Gastroesophageal sphincter (tissue), 4 donors: ENCODE results near the gene CDKL1. TPM values are rescaled to one million over a fixed set of nuclear protein-coding genes. Genes with fewer than 3 reads are reported as not detected.

ENCODE experiments used
- ATAC-seq: fragments of 150-250 bp; one replicate; pipeline ENCODE4 v1.9.1; 2016; ENCODE audit warnings: mild to moderate bottlenecking, moderate library complexity
- H3K27ac ChIP-seq, 4 donors: fragments of 200-600 bp; sonication (generic) in 3 of 4; 1 replicate in 3 of 4; 2 replicates in 1 of 4; pipeline ENCODE4 v1.5.1; 2016 to 2019
- H3K27me3 ChIP-seq: fragments of 200-600 bp; sonication (generic); one replicate; pipeline ENCODE4 v1.5.1; 2019
- H3K36me3 ChIP-seq, 2 donors: fragments of 200-600 bp; sonication (generic); one replicate each; pipeline ENCODE4 v1.5.1; 2019; ENCODE audit warnings: control low read depth in 1 of 2
- H3K4me1 ChIP-seq, 3 donors: fragments of 200-600 bp; sonication (generic); 1 replicate in 2 of 3; 2 replicates in 1 of 3; pipeline ENCODE4 v1.5.1; 2016 to 2019; ENCODE audit warnings: control low read depth in 2 of 3
- H3K4me3 ChIP-seq, 2 donors: fragments of 200-600 bp; sonication (generic); one replicate each; pipeline ENCODE4 v1.5.1; 2019; ENCODE audit warnings: mild to moderate bottlenecking in 1 of 2, moderate library complexity in 1 of 2
- H3K9me3 ChIP-seq, 3 donors: fragments of 200-600 bp; sonication (generic); one replicate each; pipeline ENCODE4 v1.5.1; 2017 to 2019; ENCODE audit warnings: control low read depth in 2 of 3
- CTCF ChIP-seq, 4 experiments: fragments of 200-600 bp in 2 of 4; fragments of 450-650 bp in 2 of 4; sonication (generic) in 1 of 4; IDR thresholded peaks; one replicate each; pipeline ENCODE4 v1.5.1; 2017 to 2019; ENCODE audit warnings: antibody characterized with exemption in 4 of 4, mild to moderate bottlenecking in 2 of 4, moderate library complexity in 2 of 4
- EP300 ChIP-seq: sonication (generic); formaldehyde crosslinking; IDR thresholded peaks from one replicate; pipeline ENCODE4 v1.6.1; 2017; ENCODE audit warnings: antibody characterized with exemption, mild to moderate bottlenecking
- POLR2A ChIP-seq, 2 donors: fragments of 450-650 bp; IDR thresholded peaks; one replicate each; pipeline ENCODE4 v1.6.1; 2017; ENCODE audit warnings: antibody characterized with exemption in 2 of 2, mild to moderate bottlenecking in 2 of 2, moderate library complexity in 1 of 2
- POLR2AphosphoS5 ChIP-seq: sonication (generic); formaldehyde crosslinking; IDR thresholded peaks from one replicate; pipeline ENCODE4 v1.6.1; 2017; ENCODE audit warnings: antibody characterized with exemption
- WGBS, 2 donors: methylation state at CpG; one replicate each; pipeline ENCODE4 v1.1.5; 2018; ENCODE audit warnings: low coverage in 1 of 2; 5-methylcytosine and 5-hydroxymethylcytosine counted together
- total RNA-seq, 4 donors: library from RNA; depleted of rRNA; stranded (reverse); fragments of >200 nt; gene quantifications; one replicate each; pipeline ENCODE4 v1.1.0, GENCODE V29; 2016

The CDKL1 gene
- total RNA-seq, 4 donors from 2014 or later = 4.2 to 10.3 (median 6.2) TPM

GRCh38 chr14:50345846-50346422 is 50.7 kb downstream of the CDKL1 start:
- peaks cover 0 to 48% (median 10%) of the 10 kb centered on the region in 3 donors for H3K4me1 ChIP-seq
- TF ChIP-seq CTCF (IDR thresholded peaks at IDR 0.05) = no peak
- TF ChIP-seq EP300 = no peak
- TF ChIP-seq POLR2AphosphoS5 = no peak
- no peak for TF ChIP-seq POLR2A (IDR thresholded peaks at IDR 0.05)
- WGBS, 2 donors = 56 to 76% methylated on average over 3 to 6 of the region's 6 CpGs

DNA sequence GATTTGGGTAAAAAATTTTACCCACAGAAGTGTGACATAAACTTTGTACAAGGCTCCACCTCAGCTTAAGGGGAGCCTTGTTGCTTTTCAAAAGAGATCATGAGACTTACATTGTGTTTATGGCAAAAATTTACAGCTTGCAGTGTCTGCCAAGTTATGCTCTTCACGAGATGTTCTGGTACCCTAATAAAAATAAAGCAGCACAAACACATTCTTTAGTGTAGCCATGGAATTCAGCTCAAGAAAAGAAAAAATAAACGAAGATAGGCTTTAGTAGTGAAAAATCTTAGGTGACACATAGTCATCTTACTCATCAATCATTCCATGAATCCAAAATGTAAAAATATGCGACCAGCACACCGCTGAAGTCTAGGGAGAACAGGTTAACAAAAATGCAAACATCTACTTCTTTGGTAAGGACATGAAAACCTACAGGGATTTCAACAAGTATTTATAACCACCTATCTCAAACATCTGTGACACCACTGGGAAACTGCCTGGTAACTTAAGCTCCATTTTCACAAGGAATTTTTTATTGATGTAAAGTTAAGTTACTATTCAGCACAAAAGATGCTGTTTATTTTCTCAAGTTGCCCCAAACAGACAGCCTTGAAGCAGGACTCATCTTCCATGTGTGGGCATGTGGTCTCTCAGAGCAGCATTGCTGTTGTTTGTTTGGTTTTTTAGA is 51.7 kb downstream of the CDKL1 start:
- WGBS, 2 donors = 34 to 40% methylated on average over 4 of the region's 4 CpGs

More at GRCh38 chr14:50345846-50346422, 50.7 kb downstream of the CDKL1 start:
- no peaks in the 10 kb centered on the region for H3K27me3 ChIP-seq
- ATAC-seq = no peak
- no peak overlapping the region for H3K27ac ChIP-seq
- H3K4me3 ChIP-seq = no peak overlapping the region
- H3K36me3 ChIP-seq = no peaks in the 10 kb centered on the region
- H3K9me3 ChIP-seq = no peaks in the 10 kb centered on the region

GRCh38 chr14:50344116-50344775 is 52.4 kb downstream of the CDKL1 start:
- 100% methylated on average over 1 to 2 of the region's 7 CpGs for WGBS, 2 donors
- TF ChIP-seq POLR2A (IDR thresholded peaks at IDR 0.05) (no peak), CTCF (IDR thresholded peaks at IDR 0.05) (no peak), EP300 (no peak), POLR2AphosphoS5 (no peak)
- Histone ChIP-seq H3K27me3 (no peaks in the 10 kb centered on the region), H3K4me3 (no peak overlapping the region), H3K4me1 (peaks cover 0 to 48% (median 10%) of the 10 kb centered on the region in 3 donors), H3K9me3 (no peaks in the 10 kb centered on the region), H3K27ac (peak overlapping the region in 3 of 4 donors; percentile 5 to 9 (median 7)), H3K36me3 (no peaks in the 10 kb centered on the region)
- no peak for ATAC-seq

More for the DNA sequence above, 51.7 kb downstream of the CDKL1 start:
- Histone ChIP-seq H3K27me3 (no peaks in the 10 kb centered on the region), H3K9me3 (no peaks in the 10 kb centered on the region), H3K4me3 (no peak overlapping the region), H3K4me1 (peaks cover 0 to 48% (median 10%) of the 10 kb centered on the region in 3 donors), H3K27ac (peak overlapping the region in 3 of 4 donors; percentile 5 to 9 (median 7)), H3K36me3 (no peaks in the 10 kb centered on the region)
- no peak for ATAC-seq
- TF ChIP-seq EP300 (no peak), POLR2AphosphoS5 (no peak), POLR2A (IDR thresholded peaks at IDR 0.05) (no peak), CTCF (IDR thresholded peaks at IDR 0.05) (no peak)

DNA sequence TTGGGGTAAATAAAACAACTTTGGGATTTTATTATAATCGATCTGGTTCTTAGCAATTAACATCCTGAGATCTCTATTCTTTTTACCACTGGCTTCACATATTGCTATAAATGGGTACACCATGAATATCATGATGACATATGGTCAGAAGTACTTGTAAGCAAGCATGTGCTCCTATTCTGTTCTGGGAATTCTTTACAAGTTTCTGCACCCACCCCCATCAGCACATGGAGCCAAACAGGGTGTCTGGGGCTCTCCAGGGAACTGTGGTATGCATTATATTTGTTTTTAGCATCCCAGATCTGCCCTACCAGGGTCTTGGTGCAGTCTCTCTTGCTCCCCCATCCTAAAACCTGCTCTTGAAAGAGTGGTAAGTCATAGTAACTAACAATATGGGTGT is 53.2 kb downstream of the CDKL1 start:
- H3K27me3 ChIP-seq = no peaks in the 10 kb centered on the region
- H3K4me1 ChIP-seq = peaks cover 0 to 48% (median 10%) of the 10 kb centered on the region in 3 donors
- H3K9me3 ChIP-seq = no peaks in the 10 kb centered on the region
- H3K27ac ChIP-seq = peak overlapping the region in 2 of 4 donors; percentile 56 to 70
- 67 to 75% methylated on average over 1 of the region's 1 CpG for WGBS, 2 donors
- H3K4me3 ChIP-seq = no peak overlapping the region
- ATAC-seq = no peak
- TF ChIP-seq EP300 (no peak), CTCF (IDR thresholded peaks at IDR 0.05) (no peak), POLR2AphosphoS5 (no peak), POLR2A (IDR thresholded peaks at IDR 0.05) (no peak)
- H3K36me3 ChIP-seq = no peaks in the 10 kb centered on the region
